Sigmoid colon (tissue), 7 donors: ENCODE measurements around the gene PRDM12. TPM values are rescaled to one million over a fixed set of nuclear protein-coding genes. Genes with fewer than 3 reads are reported as not detected.

Experiments
- DNase-seq: peaks from one replicate; pipeline ENCODE4 v3.0.0-alpha.2; 2019
- H3K27ac ChIP-seq, 4 donors: fragments of 200-600 bp; sonication (generic); one replicate each; pipeline ENCODE4 v1.5.1; 2016 to 2019; ENCODE audit warnings: mild to moderate bottlenecking in 1 of 4
- H3K27me3 ChIP-seq, 3 donors: fragments of 200-600 bp; sonication (generic); one replicate each; pipeline ENCODE4 v1.5.1; 2019; ENCODE audit warnings: mild to moderate bottlenecking in 1 of 3
- H3K36me3 ChIP-seq, 4 donors: fragments of 200-600 bp; sonication (generic); one replicate each; pipeline ENCODE4 v1.5.1; 2016 to 2019
- H3K4me1 ChIP-seq, 4 donors: fragments of 200-600 bp; sonication (generic); one replicate each; pipeline ENCODE4 v1.5.1; 2017 to 2019
- H3K4me3 ChIP-seq, 4 donors: fragments of 200-600 bp; sonication (generic); one replicate each; pipeline ENCODE4 v1.5.1; 2017 to 2019; ENCODE audit warnings: mild to moderate bottlenecking in 2 of 4, moderate library complexity in 1 of 4
- H3K9me3 ChIP-seq, 4 donors: fragments of 200-600 bp in 3 of 4; sonication (generic) in 3 of 4; one replicate each; pipeline versions ENCODE4 v1.5.1 to v1.6.1; 2013 to 2019
- EP300 ChIP-seq, 4 donors: sonication (generic); formaldehyde crosslinking; IDR thresholded peaks; one replicate each; pipeline ENCODE4 v1.6.1; 2017; ENCODE audit warnings: antibody characterized with exemption in 4 of 4
- POLR2A ChIP-seq, 2 donors: fragments of 450-650 bp; IDR thresholded peaks; one replicate each; pipeline ENCODE4 v1.6.1; 2016; ENCODE audit warnings: antibody characterized with exemption in 2 of 2, mild to moderate bottlenecking in 2 of 2, moderate library complexity in 2 of 2
- POLR2AphosphoS5 ChIP-seq, 4 donors: sonication (generic); formaldehyde crosslinking; IDR thresholded peaks; one replicate each; pipeline ENCODE4 v1.6.1; 2017; ENCODE audit warnings: antibody characterized with exemption in 4 of 4
- WGBS, 2 donors: extraction: QIAGEN DNeasy Blood & Tissue Kit; methylation state at CpG; one replicate each; pipeline ENCODE4 v1.1.7; 2013; 5-methylcytosine and 5-hydroxymethylcytosine counted together
- intact Hi-C: fragments of 100-400 bp; cut with DNase I; formaldehyde crosslinking; loops from one replicate; pipeline ENCODE4 v1.15.1; 2023
- polyA plus RNA-seq, 3 donors: library from polyadenylated mRNA; stranded (reverse); fragments of 200-250 nt; gene quantifications; one replicate each; pipeline ENCODE4 v1.2.3, GENCODE V29; 2013
- total RNA-seq, 4 donors: library from RNA; depleted of rRNA; stranded (reverse); fragments of >200 nt; gene quantifications; one replicate each; pipeline ENCODE4 v1.1.0, GENCODE V29; 2016
- TF ChIP-seq, protein P1 (sequence below), 4 experiments: fragments of 450-650 bp in 3 of 4; fragments of 200-600 bp in 1 of 4; IDR thresholded peaks; one replicate each; pipeline ENCODE4 v1.5.1; 2016 to 2019; ENCODE audit warnings: antibody characterized with exemption in 4 of 4, mild to moderate bottlenecking in 3 of 4, moderate library complexity in 2 of 4
- donor health status: healthy with polysubstance abuse.
- donor health status: Bipolar disorder and iron deficiency.
- donor health status: healthy.

PRDM12 gene
- total and polyA plus RNA-seq, 7 donors = not detected

DNA sequence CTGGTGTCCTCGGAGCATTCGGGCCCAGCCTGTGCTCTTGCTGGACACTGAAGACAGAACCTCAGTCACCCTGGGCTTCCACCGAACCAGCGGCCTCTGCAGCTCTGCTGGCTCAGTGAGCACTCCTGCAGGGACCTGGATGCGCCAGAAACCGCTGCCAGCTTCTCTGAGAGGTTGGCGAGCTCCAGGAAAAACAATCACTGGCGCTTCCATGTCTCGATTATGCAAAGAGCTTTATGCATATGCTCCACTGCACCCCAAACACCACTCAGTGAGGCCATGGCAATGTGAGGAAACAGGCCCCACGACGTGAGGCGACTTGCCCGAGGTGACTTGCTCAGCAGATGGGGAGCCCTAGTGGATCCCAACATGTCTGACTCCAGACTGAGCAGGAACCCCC is 11.0 kb downstream of the PRDM12 start:
- 88 to 90% methylated on average over 13 of the region's 13 CpGs for WGBS, 2 donors

GRCh38 chr9:130677252-130677651 is 12.9 kb downstream of the PRDM12 start:
- H3K4me1 ChIP-seq = peaks cover 0 to 14% (median 13%) of the 10 kb centered on the region in 4 donors
- no peak for TF ChIP-seq POLR2AphosphoS5 (IDR thresholded peaks at IDR 0.05)
- TF ChIP-seq EP300 (IDR thresholded peaks at IDR 0.05) = no peak
- TF ChIP-seq, protein P1, sequence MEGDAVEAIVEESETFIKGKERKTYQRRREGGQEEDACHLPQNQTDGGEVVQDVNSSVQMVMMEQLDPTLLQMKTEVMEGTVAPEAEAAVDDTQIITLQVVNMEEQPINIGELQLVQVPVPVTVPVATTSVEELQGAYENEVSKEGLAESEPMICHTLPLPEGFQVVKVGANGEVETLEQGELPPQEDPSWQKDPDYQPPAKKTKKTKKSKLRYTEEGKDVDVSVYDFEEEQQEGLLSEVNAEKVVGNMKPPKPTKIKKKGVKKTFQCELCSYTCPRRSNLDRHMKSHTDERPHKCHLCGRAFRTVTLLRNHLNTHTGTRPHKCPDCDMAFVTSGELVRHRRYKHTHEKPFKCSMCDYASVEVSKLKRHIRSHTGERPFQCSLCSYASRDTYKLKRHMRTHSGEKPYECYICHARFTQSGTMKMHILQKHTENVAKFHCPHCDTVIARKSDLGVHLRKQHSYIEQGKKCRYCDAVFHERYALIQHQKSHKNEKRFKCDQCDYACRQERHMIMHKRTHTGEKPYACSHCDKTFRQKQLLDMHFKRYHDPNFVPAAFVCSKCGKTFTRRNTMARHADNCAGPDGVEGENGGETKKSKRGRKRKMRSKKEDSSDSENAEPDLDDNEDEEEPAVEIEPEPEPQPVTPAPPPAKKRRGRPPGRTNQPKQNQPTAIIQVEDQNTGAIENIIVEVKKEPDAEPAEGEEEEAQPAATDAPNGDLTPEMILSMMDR (IDR thresholded peaks at IDR 0.05) = no peak
- no peak for TF ChIP-seq POLR2A (IDR thresholded peaks at IDR 0.05)
- peaks cover 0 to 10% (median 3%) of the 10 kb centered on the region in 3 donors for H3K27me3 ChIP-seq
- 76 to 81% methylated on average over 7 of the region's 7 CpGs for WGBS, 2 donors
- H3K27ac ChIP-seq = no peak overlapping the region
- H3K36me3 ChIP-seq = no peaks in the 10 kb centered on the region
- H3K4me3 ChIP-seq = no peak overlapping the region
- DNase-seq = no peak
- no peaks in the 10 kb centered on the region for H3K9me3 ChIP-seq
- intact Hi-C loops = no loop called here

More for the DNA sequence above, 11.0 kb downstream of the PRDM12 start:
- no peak for TF ChIP-seq POLR2A (IDR thresholded peaks at IDR 0.05)
- TF ChIP-seq EP300 (IDR thresholded peaks at IDR 0.05) = no peak
- TF ChIP-seq, protein P1 (IDR thresholded peaks at IDR 0.05) = no peak
- no peak for TF ChIP-seq POLR2AphosphoS5 (IDR thresholded peaks at IDR 0.05)
- Histone ChIP-seq H3K27ac (no peak overlapping the region), H3K4me1 (no peaks in the 10 kb centered on the region), H3K9me3 (no peaks in the 10 kb centered on the region), H3K36me3 (no peaks in the 10 kb centered on the region), H3K27me3 (peaks cover 0 to 5% (median 0%) of the 10 kb centered on the region in 3 donors), H3K4me3 (no peak overlapping the region)
- intact Hi-C loops = no loop called here
- no peak for DNase-seq

DNA sequence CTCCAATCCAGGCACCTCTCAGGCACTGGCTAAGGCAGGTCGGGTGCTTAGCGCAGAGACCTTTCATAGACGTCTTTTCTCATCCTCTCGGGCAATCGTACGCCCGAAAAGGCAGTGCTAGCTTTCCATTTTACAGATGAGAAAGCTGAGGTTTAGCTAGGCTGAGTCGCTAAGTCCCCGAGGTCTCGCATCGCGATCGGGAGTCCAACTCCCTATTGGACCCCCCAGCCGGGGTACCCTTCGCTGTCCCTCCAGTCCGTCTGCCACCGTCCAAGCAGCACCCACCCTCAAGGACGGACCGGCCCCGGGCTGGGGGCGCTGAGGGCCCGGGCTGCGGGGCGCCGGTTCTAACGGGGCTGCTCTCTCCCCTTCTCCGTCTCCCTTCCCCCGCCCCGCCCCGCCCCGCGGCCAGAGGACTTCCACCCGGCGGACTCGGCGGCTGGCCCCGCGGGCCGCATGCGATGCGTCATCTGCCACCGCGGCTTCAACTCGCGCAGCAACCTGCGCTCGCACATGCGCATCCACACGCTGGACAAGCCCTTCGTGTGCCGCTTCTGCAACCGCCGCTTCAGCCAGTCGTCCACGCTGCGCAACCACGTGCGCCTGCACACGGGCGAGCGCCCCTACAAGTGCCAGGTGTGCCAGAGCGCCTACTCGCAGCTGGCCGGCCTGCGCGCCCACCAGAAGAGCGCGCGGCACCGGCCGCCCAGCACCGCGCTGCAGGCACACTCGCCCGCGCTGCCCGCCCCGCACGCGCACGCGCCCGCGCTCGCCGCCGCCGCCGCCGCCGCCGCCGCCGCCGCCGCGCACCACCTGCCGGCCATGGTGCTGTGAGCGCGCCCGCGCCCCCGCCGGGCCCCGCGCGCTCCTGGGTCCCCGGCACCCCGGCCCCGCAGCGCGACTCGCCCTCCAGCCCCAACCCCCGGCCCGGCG is 16.7 kb downstream of the PRDM12 start:
- Histone ChIP-seq H3K4me1 (peaks cover 0 to 16% (median 15%) of the 10 kb centered on the region in 4 donors), H3K9me3 (peaks cover 0 to 3% (median 0%) of the 10 kb centered on the region in 4 donors), H3K27me3 (peaks cover 0 to 10% (median 3%) of the 10 kb centered on the region in 3 donors), H3K4me3 (peak overlapping the region; percentile 36 to 57 (median 51)), H3K27ac (peak overlapping the region in 3 of 4 donors; percentile 9 to 62 (median 51)), H3K36me3 (no peaks in the 10 kb centered on the region)
- DNase-seq = peak; percentile 90
- WGBS, 2 donors = 2% methylated on average over 116 of the region's 116 CpGs
- intact Hi-C loops = loop anchor here (5.0 kb wide), 1 partner anchor 104 kb away; the partner anchor contains the start of gene FUBP3
- peak in 1 of 4 donors; percentile 34 for TF ChIP-seq POLR2AphosphoS5 (IDR thresholded peaks at IDR 0.05)
- TF ChIP-seq POLR2A (IDR thresholded peaks at IDR 0.05) = no peak

GRCh38 chr9:130681769-130682420 is 17.5 kb downstream of the PRDM12 start:
- Histone ChIP-seq H3K4me3 (peak overlapping the region; percentile 36 to 57 (median 51)), H3K4me1 (peaks cover 0 to 16% (median 15%) of the 10 kb centered on the region in 4 donors), H3K27ac (peak overlapping the region in 2 of 4 donors; percentile 31 to 45), H3K36me3 (no peaks in the 10 kb centered on the region), H3K27me3 (peaks cover 0 to 10% (median 3%) of the 10 kb centered on the region in 3 donors), H3K9me3 (peaks cover 0 to 3% (median 0%) of the 10 kb centered on the region in 4 donors)
- no peak for DNase-seq
- 1 to 2% methylated on average over 45 of the region's 45 CpGs for WGBS, 2 donors
- intact Hi-C loops = loop anchor here (1.0 to 5.0 kb wide), 2 partner anchors 105 to 221 kb away; partner anchors contain the start of gene FUBP3
- TF ChIP-seq POLR2A (IDR thresholded peaks at IDR 0.05) (no peak), POLR2AphosphoS5 (IDR thresholded peaks at IDR 0.05) (no peak), EP300 (IDR thresholded peaks at IDR 0.05) (no peak)
- TF ChIP-seq, protein P1 (IDR thresholded peaks at IDR 0.05) = no peak
